GM12875 (cell line): ENCODE results near the gene TNNC1.

Experiments
- H3K4me3 ChIP-seq: one replicate; pipeline ENCODE4 v1.5.1; 2011; ENCODE audit warnings: low read depth, low read length, control low read depth
- TF ChIP-seq, protein P1 (sequence below): IDR thresholded peaks from 2 replicates; pipeline ENCODE4 v1.5.1; 2011; ENCODE audit warnings: low read depth, mild to moderate bottlenecking, control low read depth, inconsistent platforms, low read length, moderate library complexity, borderline replicate concordance; ENCODE audit not compliant: insufficient read depth

The TNNC1 gene

DNA sequence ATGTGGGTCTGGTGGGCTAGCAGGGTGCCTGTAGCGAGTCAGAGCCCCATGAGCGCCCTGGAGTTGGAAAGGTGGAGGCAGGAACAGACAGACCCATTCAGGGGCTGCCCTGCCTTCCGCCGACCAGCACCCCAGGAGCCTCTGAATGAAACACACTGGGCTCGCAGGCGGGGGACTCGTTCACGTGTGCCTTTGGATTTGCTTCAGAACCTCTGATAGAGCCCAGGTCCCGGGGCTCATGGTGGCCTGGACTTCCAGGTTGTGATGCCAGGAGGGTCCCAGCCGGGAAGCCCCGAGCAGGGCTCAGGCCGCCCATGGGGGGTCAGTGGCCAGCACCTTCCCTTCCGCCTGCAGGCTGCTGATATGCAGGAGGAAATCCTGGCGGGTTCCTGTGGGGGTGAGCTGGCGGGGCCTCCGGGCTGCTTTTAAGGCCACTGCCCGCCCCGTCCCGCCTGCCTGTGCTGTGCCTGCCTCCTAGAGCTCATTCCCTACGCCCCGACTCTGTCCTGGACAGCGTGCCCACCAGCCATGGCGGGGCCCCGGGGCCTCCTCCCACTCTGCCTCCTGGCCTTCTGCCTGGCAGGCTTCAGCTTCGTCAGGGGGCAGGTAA is 41.1 kb upstream of the TNNC1 start, which contains the start of gene STAB1:
Gene STAB1, plus strand, starts transcription at position 453 of the 610 bp plus-strand sequence. Its CDS starts 76 bp downstream, at position 529.
- H3K4me3 ChIP-seq: no peak within 1 kb of the TSS

DNA sequence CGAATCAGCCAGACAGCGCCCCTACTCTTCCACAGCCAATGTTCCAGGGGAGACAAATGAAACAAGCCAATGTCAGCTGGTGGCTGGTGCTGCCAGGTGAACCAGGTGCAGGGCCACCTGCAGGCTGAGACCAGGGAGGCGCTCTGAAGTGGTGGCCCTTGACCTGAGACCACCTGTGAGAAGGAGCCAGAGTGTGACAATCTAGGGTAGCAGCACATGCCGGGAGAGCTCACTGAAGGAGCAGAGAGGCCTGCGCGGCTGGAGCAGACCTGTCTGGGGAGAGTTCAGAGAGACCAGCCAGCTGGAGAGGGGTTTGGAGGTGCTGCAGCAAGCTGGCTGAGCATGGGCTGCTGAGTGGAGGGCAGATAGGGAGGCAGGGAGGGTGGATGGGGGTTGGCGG is 40.6 kb upstream of the TNNC1 start:
- TF ChIP-seq, protein P1, sequence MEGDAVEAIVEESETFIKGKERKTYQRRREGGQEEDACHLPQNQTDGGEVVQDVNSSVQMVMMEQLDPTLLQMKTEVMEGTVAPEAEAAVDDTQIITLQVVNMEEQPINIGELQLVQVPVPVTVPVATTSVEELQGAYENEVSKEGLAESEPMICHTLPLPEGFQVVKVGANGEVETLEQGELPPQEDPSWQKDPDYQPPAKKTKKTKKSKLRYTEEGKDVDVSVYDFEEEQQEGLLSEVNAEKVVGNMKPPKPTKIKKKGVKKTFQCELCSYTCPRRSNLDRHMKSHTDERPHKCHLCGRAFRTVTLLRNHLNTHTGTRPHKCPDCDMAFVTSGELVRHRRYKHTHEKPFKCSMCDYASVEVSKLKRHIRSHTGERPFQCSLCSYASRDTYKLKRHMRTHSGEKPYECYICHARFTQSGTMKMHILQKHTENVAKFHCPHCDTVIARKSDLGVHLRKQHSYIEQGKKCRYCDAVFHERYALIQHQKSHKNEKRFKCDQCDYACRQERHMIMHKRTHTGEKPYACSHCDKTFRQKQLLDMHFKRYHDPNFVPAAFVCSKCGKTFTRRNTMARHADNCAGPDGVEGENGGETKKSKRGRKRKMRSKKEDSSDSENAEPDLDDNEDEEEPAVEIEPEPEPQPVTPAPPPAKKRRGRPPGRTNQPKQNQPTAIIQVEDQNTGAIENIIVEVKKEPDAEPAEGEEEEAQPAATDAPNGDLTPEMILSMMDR: no peak

More for the DNA sequence above, 41.1 kb upstream of the TNNC1 start, which contains the start of gene STAB1:
- TF ChIP-seq, protein P1: no peak

DNA sequence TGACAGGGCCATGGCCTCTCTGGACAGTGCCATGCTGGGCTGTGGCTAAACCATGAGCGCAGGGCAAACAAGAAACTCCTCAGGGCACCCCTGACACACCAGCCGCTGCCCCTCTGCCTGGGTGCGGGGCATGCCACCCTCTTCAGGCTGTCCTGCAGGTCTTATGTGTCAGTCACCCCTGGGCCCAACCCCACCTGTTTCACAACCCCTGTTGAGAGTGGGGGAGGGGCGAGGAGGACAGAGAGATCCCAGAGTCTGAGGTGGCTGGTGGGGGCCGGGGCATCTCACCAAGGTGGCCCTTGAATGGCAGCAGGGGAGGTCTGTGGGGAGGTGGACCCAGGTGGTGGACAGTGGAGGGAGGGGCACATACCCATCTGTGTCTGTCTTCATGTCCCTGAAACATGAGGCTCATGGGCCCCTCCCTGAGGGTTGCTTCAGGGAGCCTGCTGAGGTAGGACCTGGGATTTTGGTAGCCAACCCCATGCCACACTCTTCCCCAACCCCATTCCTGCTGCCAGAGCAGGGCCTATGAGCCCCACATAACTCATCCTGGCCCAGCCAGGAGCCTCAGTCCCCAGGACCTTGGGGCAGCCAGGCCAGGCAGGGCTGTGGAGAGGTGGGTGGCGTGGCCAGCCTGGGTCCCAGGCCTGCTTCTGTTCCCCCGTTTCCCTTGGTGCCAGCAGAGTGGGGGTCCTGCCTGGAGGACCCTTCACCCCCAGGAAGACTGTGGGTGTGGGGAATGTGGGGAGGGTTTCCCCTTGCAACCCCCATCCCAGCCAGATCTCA is 39.6 kb upstream of the TNNC1 start:
- TF ChIP-seq, protein P1: no peak
- no peak overlapping the region for H3K4me3 ChIP-seq

More for the DNA sequence above, 40.6 kb upstream of the TNNC1 start:
- no peak overlapping the region for H3K4me3 ChIP-seq

DNA sequence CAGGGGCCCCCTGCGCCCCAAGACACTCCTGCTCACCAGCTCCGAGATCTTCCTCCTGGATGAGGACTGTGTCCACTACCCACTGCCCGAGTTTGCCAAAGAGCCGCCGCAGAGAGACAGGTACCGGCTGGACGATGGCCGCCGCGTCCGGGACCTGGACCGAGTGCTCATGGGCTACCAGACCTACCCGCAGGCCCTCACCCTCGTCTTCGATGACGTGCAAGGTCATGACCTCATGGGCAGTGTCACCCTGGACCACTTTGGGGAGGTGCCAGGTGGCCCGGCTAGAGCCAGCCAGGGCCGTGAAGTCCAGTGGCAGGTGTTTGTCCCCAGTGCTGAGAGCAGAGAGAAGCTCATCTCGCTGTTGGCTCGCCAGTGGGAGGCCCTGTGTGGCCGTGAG is 38.2 kb upstream of the TNNC1 start:
- H3K4me3 ChIP-seq: no peak overlapping the region
- TF ChIP-seq, protein P1: no peak

DNA sequence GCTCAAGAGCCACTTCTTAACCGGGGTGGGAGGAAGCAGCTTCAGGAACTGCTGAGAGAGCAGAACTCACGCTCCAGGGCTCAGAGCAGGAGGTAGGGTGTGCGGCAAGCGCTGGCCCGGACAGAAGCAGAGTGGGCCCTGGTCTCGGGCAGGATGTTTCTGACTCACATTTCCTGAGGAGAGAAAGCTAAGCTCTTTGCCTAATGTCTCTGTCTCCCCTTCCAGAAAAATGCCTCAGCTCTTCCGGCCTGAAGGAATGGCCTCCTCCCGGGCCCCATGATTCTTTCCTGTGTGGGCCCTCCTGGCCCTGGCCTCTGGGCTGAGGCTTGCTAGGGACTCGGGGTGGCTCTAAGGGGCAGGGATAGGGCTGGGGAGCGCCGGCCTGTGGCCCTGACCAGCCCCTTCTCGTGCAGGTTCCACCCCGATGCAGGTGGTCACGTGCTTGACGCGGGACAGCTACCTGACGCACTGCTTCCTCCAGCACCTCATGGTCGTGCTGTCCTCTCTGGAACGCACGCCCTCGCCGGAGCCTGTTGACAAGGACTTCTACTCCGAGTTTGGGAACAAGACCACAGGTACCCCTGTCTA is 37.2 kb upstream of the TNNC1 start:
- TF ChIP-seq, protein P1: no peak
- no peak overlapping the region for H3K4me3 ChIP-seq

DNA sequence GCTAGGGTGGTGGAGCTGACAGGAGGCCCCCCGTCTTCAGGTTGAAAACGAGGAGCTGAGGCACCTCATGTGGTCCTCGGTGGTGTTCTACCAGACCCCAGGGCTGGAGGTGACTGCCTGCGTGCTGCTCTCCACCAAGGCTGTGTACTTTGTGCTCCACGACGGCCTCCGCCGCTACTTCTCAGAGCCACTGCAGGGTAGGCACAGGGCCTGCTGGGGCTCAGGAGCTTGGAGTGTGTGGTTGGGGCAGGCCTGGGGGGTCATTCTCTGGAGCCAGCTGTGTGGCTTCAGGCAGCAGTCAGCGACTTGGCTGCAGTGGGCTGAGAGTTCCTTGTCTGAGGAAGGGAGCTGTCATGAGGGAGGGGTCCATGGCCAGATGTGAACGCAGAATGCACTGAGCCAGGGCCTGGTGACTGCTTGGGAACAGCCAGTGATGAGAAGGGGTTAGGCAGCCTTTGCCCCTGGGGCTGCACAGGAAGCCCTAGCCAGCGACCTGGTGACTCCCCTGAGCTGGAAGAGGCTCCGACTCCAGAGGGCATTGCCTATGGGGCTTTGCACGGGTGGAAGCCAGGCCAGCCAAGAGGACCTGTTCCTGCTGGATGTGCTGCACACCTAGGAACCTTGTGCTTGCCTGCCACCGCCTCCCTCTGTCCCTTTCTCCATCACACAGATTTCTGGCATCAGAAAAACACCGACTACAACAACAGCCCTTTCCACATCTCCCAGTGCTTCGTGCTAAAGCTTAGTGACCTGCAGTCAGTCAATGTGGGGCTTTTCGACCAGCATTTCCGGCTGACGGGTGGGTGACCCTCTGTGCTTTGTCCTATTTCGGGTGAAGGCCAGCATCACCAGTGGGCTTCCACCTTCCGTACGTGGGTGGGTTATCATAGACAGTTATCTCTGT is 36.4 kb upstream of the TNNC1 start:
- no peak overlapping the region for H3K4me3 ChIP-seq
- TF ChIP-seq, protein P1: no peak
